Fibroblast of lung (primary cell): ENCODE data around the gene FLOT1. TPM values are rescaled to one million over a fixed set of nuclear protein-coding genes. Genes with fewer than 3 reads are reported as not detected.

ENCODE experiments used
- DNase-seq, 2 donors: peaks; one replicate each; pipeline versions ENCODE4 v3.0.0 to v3.0.0-alpha.2; 2010; ENCODE audit warnings: low read depth in 2 of 2
- H2AFZ ChIP-seq: 2 replicates; pipeline ENCODE4 v1.5.1; 2012; ENCODE audit warnings: low read length, control low read depth, inconsistent platforms
- H3K27ac ChIP-seq: 2 replicates; pipeline ENCODE4 v1.5.1; 2011; ENCODE audit warnings: low read length, control low read depth; ENCODE audit not compliant: insufficient read depth
- H3K27me3 ChIP-seq: 2 replicates; pipeline ENCODE4 v1.5.1; 2011; ENCODE audit warnings: mild to moderate bottlenecking, low read length; ENCODE audit not compliant: control insufficient read depth, insufficient read depth
- H3K36me3 ChIP-seq: 2 replicates; pipeline ENCODE4 v1.5.1; 2011; ENCODE audit warnings: low read length; ENCODE audit not compliant: control insufficient read depth, insufficient read depth
- H3K4me1 ChIP-seq: 2 replicates; pipeline ENCODE4 v1.5.1; 2011; ENCODE audit warnings: low read length; ENCODE audit not compliant: control insufficient read depth, insufficient read depth; ENCODE audit errors: extremely low read depth
- H3K4me2 ChIP-seq: 2 replicates; pipeline ENCODE4 v1.5.1; 2011; ENCODE audit warnings: low read length, control low read depth; ENCODE audit not compliant: insufficient read depth; ENCODE audit errors: extremely low read depth
- H3K4me3 ChIP-seq, 4 experiments: fragments of 200-600 bp in 1 of 4; sonication (generic) in 1 of 4; replicated peaks in 1 of 4; 2 replicates each; pipeline ENCODE4 v1.5.1; 2011 to 2016; ENCODE audit warnings: low read length in 4 of 4, low read depth in 3 of 4, mild to moderate bottlenecking in 3 of 4, control low read depth in 2 of 4, inconsistent platforms in 1 of 4, mixed read lengths in 1 of 4; ENCODE audit not compliant: insufficient read depth in 1 of 4; ENCODE audit errors: control extremely low read depth in 1 of 4
- H3K79me2 ChIP-seq: 2 replicates; pipeline ENCODE4 v1.5.1; 2012; ENCODE audit warnings: mild to moderate bottlenecking, low read length, inconsistent platforms; ENCODE audit not compliant: control insufficient read depth, insufficient read depth
- H3K9ac ChIP-seq: 2 replicates; pipeline ENCODE4 v1.5.1; 2011; ENCODE audit warnings: mild to moderate bottlenecking, low read length, control low read depth; ENCODE audit not compliant: insufficient read depth
- H3K9me3 ChIP-seq: 2 replicates; pipeline ENCODE4 v1.5.1; 2012; ENCODE audit warnings: low read depth, low read length; ENCODE audit not compliant: control insufficient read depth, insufficient read depth
- H4K20me1 ChIP-seq: 2 replicates; pipeline ENCODE4 v1.5.1; 2011; ENCODE audit warnings: low read length; ENCODE audit not compliant: control insufficient read depth, insufficient read depth; ENCODE audit errors: extremely low read depth
- EZH2 ChIP-seq: IDR thresholded peaks from 2 replicates; pipeline ENCODE4 v1.5.1; 2012; ENCODE audit warnings: low read length, control low read depth, mild to moderate bottlenecking; ENCODE audit errors: missing control alignments
- polyA plus RNA-seq, 2 donors: library from polyadenylated mRNA; depleted of rRNA in 1 of 2; stranded (reverse) in 1 of 2; unstranded in 1 of 2; fragments of >200 nt; gene quantifications; 2 replicates each; pipeline ENCODE4 v1.2.1, GENCODE V29; 2011 to 2012; ENCODE audit warnings: missing spikeins in 1 of 2
- total RNA-seq: library from RNA; depleted of rRNA; stranded (reverse); fragments of >200 nt; gene quantifications from 2 replicates; pipeline ENCODE4 v1.2.1, GENCODE V29; 2014
- TF ChIP-seq, protein P1 (sequence below), 2 donors: IDR thresholded peaks in 1 of 2; conservative IDR thresholded peaks in 1 of 2; 1 replicate in 1 of 2; 2 replicates in 1 of 2; pipeline ENCODE4 v1.5.1; 2011 to 2012; ENCODE audit warnings: low read length in 2 of 2, control low read depth in 1 of 2, inconsistent platforms in 1 of 2, low read depth in 1 of 2, mild to moderate bottlenecking in 1 of 2

Gene FLOT1
- total and polyA plus RNA-seq, 2 donors (not counting 1 experiment from before 2014, with no cell fraction given) = 180 to 301 TPM

DNA sequence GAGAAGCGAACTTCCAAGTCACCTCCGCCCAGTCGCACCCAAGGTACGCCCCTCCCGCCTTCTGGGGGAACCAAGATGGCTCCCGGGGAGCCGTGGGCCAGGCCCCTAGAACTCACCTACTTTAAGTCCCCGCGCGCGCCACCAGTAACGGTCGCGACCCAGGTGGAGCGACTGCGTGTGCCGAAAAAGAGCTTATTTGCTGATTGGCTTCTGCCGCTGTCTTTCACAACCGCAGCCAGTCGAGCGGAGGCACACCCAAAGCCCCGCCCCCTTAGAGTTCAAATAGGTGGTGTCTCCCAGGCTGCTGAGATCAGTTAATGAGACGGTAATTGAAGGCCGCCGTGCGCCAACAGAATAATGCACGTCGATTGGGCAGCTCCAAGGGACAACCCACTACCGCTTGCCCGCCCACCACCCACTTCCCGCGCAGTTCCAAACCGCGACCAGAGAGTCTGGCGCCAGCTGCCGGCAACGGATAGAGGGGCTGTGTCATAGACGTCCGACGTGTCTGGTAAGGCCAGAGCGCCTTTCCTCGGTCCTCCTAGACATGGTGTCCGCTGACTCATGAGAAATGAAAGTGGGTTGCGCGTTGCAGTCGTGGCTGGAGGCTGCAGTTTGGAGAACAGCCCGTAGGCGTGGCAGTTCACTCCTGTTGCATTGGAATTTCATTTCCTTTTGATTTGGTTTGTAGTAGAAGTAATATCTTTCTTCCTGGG is 25.2 kb downstream of the FLOT1 start, which contains the start of gene MDC1:
MDC1 (minus strand) TSS at position 153 of the 716 bp plus-strand sequence. CDS start 2,106 bp downstream, outside the sequence.
- Histone ChIP-seq H3K4me1 (peaks cover 2% of the 10 kb centered on the region), H3K4me3 (peak within 1 kb of the TSS; percentile 70 to 91 (median 86)), H2AFZ (peak within 1 kb of the TSS; percentile 79), H3K79me2 (peaks cover 39% of the 10 kb centered on the region), H4K20me1 (no peaks in the 10 kb centered on the region), H3K27me3 (no peaks in the 10 kb centered on the region), H3K4me2 (peak within 1 kb of the TSS; percentile 96), H3K9ac (peak within 1 kb of the TSS; percentile 93), H3K9me3 (no peaks in the 10 kb centered on the region), H3K27ac (peak within 1 kb of the TSS; percentile 99), H3K36me3 (peaks cover 8% of the 10 kb centered on the region)
- TF ChIP-seq, protein P1, sequence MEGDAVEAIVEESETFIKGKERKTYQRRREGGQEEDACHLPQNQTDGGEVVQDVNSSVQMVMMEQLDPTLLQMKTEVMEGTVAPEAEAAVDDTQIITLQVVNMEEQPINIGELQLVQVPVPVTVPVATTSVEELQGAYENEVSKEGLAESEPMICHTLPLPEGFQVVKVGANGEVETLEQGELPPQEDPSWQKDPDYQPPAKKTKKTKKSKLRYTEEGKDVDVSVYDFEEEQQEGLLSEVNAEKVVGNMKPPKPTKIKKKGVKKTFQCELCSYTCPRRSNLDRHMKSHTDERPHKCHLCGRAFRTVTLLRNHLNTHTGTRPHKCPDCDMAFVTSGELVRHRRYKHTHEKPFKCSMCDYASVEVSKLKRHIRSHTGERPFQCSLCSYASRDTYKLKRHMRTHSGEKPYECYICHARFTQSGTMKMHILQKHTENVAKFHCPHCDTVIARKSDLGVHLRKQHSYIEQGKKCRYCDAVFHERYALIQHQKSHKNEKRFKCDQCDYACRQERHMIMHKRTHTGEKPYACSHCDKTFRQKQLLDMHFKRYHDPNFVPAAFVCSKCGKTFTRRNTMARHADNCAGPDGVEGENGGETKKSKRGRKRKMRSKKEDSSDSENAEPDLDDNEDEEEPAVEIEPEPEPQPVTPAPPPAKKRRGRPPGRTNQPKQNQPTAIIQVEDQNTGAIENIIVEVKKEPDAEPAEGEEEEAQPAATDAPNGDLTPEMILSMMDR (conservative IDR thresholded peaks at IDR 0.05 in 1 of 2, IDR thresholded peaks at IDR 0.05 in 1 of 2; ENCODE audit: low read depth in 1 of 2, low read length in 2 of 2) = peak in 1 of 2 donors; percentile 29
- TF ChIP-seq EZH2 = no peak
- DNase-seq = peak; percentile 100

- Histone ChIP-seq H4K20me1 (no peaks in the 10 kb centered on the region), H3K9ac (peak overlapping the region; percentile 93), H3K27ac (peak overlapping the region; percentile 99), H3K79me2 (peaks cover 35% of the 10 kb centered on the region), H3K36me3 (peaks cover 9% of the 10 kb centered on the region), H3K9me3 (no peaks in the 10 kb centered on the region), H3K4me2 (peak overlapping the region; percentile 96), H3K4me1 (peaks cover 2% of the 10 kb centered on the region), H3K27me3 (no peaks in the 10 kb centered on the region), H2AFZ (peak overlapping the region; percentile 79), H3K4me3 (peak overlapping the region; percentile 69 to 91 (median 86))
- TF ChIP-seq EZH2 = no peak
- TF ChIP-seq, protein P1 (conservative IDR thresholded peaks at IDR 0.05 in 1 of 2, IDR thresholded peaks at IDR 0.05 in 1 of 2; ENCODE audit: low read depth in 1 of 2, low read length in 2 of 2) = no peak
- no peak for DNase-seq
Measured at GRCh38 chr6:30716879-30717128, 25.7 kb downstream of the FLOT1 start.

DNA sequence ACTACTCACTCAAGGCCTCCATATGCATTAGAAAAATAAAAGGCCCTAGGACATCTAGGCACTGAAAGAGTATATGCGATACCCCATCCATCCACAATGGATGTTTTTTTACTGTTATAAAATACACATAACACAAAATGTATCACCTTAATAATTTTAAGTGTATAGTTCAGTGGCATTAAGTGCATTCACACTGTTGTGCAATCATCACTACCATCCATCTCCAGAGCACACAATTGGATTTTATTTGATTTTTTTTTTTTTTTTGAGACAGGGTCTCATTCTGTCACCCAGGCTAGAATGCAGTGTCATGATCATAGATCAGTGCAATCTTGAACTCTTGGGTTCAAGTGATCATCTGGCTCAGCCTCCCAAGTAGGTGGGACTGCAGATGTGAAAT is 28.2 kb downstream of the FLOT1 start:
- Histone ChIP-seq H3K4me2 (no peak overlapping the region), H2AFZ (no peak overlapping the region), H3K27me3 (no peaks in the 10 kb centered on the region), H3K9ac (no peak overlapping the region), H3K79me2 (peaks cover 16% of the 10 kb centered on the region), H3K9me3 (no peaks in the 10 kb centered on the region), H3K4me1 (peaks cover 2% of the 10 kb centered on the region), H4K20me1 (no peaks in the 10 kb centered on the region), H3K27ac (no peak overlapping the region), H3K36me3 (peaks cover 10% of the 10 kb centered on the region), H3K4me3 (no peak overlapping the region)
- TF ChIP-seq EZH2 = no peak
- TF ChIP-seq, protein P1 (conservative IDR thresholded peaks at IDR 0.05 in 1 of 2, IDR thresholded peaks at IDR 0.05 in 1 of 2; ENCODE audit: low read depth in 1 of 2, low read length in 2 of 2) = no peak
- DNase-seq = no peak
